ENCODE data around the gene CMTM3.
A peak's percentile ranks its signal among the peaks of the same experiment; 100 is the strongest.

The CMTM3 gene

GRCh38 chr16:66639091-66639885, 34.8 kb downstream of the CMTM3 start:
- H3K27me3 ChIP-seq (ENCODE audit: insufficient read depth, low read length) = no peaks in the 10 kb centered on the region
- no peak overlapping the region for H3K4me3 ChIP-seq (ENCODE audit: low read length)
- peaks cover 11% of the 10 kb centered on the region for H3K4me1 ChIP-seq (ENCODE audit: insufficient read depth, low read length)
- H3K36me3 ChIP-seq (ENCODE audit: insufficient read depth, low read length) = peaks cover 15% of the 10 kb centered on the region; the same call in 1 of the 2 replicates
- 64% methylated on average over 6 of the region's 6 CpGs for WGBS
- no peak overlapping the region; the same call in 1 of the 2 replicates for H3K27ac ChIP-seq (ENCODE audit: low read depth, low read length)
- no peak overlapping the region for H3K9ac ChIP-seq (ENCODE audit: low read depth, low read length)
- H3K9me3 ChIP-seq (ENCODE audit: insufficient read depth, low read depth, low read length) = no peaks in the 10 kb centered on the region

GRCh38 chr16:66640724-66641314, 36.3 kb downstream of the CMTM3 start:
- 89% methylated on average over 3 of the region's 3 CpGs for WGBS
- no peak overlapping the region for H3K4me3 ChIP-seq (ENCODE audit: low read length)
- H3K9ac ChIP-seq (ENCODE audit: low read depth, low read length) = no peak overlapping the region
- no peaks in the 10 kb centered on the region for H3K9me3 ChIP-seq (ENCODE audit: insufficient read depth, low read depth, low read length)
- H3K4me1 ChIP-seq (ENCODE audit: insufficient read depth, low read length) = peaks cover 11% of the 10 kb centered on the region
- no peak overlapping the region for H3K27ac ChIP-seq (ENCODE audit: low read depth, low read length)
- 0 out of 2 replicates have a peak, but pooled peaks cover 4% of the 10 kb centered on the region for H3K36me3 ChIP-seq (ENCODE audit: insufficient read depth, low read length)
- no peaks in the 10 kb centered on the region for H3K27me3 ChIP-seq (ENCODE audit: insufficient read depth, low read length)

- 100% methylated on average over 1 of the region's 1 CpG for WGBS
- Histone ChIP-seq H3K4me3 (ENCODE audit: low read length) (no peak overlapping the region), H3K9ac (ENCODE audit: low read depth, low read length) (no peak overlapping the region), H3K36me3 (ENCODE audit: insufficient read depth, low read length) (no peaks in the 10 kb centered on the region), H3K27ac (ENCODE audit: low read depth, low read length) (no peak overlapping the region), H3K27me3 (ENCODE audit: insufficient read depth, low read length) (no peaks in the 10 kb centered on the region), H3K9me3 (ENCODE audit: insufficient read depth, low read depth, low read length) (no peaks in the 10 kb centered on the region), H3K4me1 (ENCODE audit: insufficient read depth, low read length) (peaks cover 11% of the 10 kb centered on the region)
These were observed 36.9 kb downstream of the CMTM3 start for GRCh38 chr16:66641387-66641786.

GRCh38 chr16:66647866-66648265, 43.4 kb downstream of the CMTM3 start:
- no peaks in the 10 kb centered on the region for H3K36me3 ChIP-seq (ENCODE audit: insufficient read depth, low read length)
- peaks cover 13% of the 10 kb centered on the region for H3K4me1 ChIP-seq (ENCODE audit: insufficient read depth, low read length)
- H3K9ac ChIP-seq (ENCODE audit: low read depth, low read length) = no peak overlapping the region
- WGBS = 100% methylated on average over 1 of the region's 1 CpG
- no peak overlapping the region for H3K27ac ChIP-seq (ENCODE audit: low read depth, low read length)
- H3K4me3 ChIP-seq (ENCODE audit: low read length) = no peak overlapping the region
- no peaks in the 10 kb centered on the region for H3K27me3 ChIP-seq (ENCODE audit: insufficient read depth, low read length)
- H3K9me3 ChIP-seq (ENCODE audit: insufficient read depth, low read depth, low read length) = no peaks in the 10 kb centered on the region

GRCh38 chr16:66649167-66649566, 44.7 kb downstream of the CMTM3 start:
- Histone ChIP-seq H3K9me3 (ENCODE audit: insufficient read depth, low read depth, low read length) (no peaks in the 10 kb centered on the region), H3K27me3 (ENCODE audit: insufficient read depth, low read length) (no peaks in the 10 kb centered on the region), H3K4me3 (ENCODE audit: low read length) (no peak overlapping the region), H3K4me1 (ENCODE audit: insufficient read depth, low read length) (peaks cover 13% of the 10 kb centered on the region), H3K36me3 (ENCODE audit: insufficient read depth, low read length) (no peaks in the 10 kb centered on the region), H3K27ac (ENCODE audit: low read depth, low read length) (no peak overlapping the region), H3K9ac (ENCODE audit: low read depth, low read length) (no peak overlapping the region)
- 92% methylated on average over 2 of the region's 2 CpGs for WGBS

- H3K4me1 ChIP-seq (ENCODE audit: insufficient read depth, low read length) = peaks cover 13% of the 10 kb centered on the region
- no peak overlapping the region for H3K4me3 ChIP-seq (ENCODE audit: low read length)
- no peaks in the 10 kb centered on the region for H3K9me3 ChIP-seq (ENCODE audit: insufficient read depth, low read depth, low read length)
- H3K27me3 ChIP-seq (ENCODE audit: insufficient read depth, low read length) = no peaks in the 10 kb centered on the region
- H3K27ac ChIP-seq (ENCODE audit: low read depth, low read length) = no peak overlapping the region
- no peaks in the 10 kb centered on the region for H3K36me3 ChIP-seq (ENCODE audit: insufficient read depth, low read length)
- H3K9ac ChIP-seq (ENCODE audit: low read depth, low read length) = no peak overlapping the region
- WGBS = 91% methylated on average over 9 of the region's 9 CpGs
These were observed 45.2 kb downstream of the CMTM3 start for GRCh38 chr16:66649636-66650205.

- Histone ChIP-seq H3K36me3 (ENCODE audit: insufficient read depth, low read length) (no peaks in the 10 kb centered on the region), H3K27me3 (ENCODE audit: insufficient read depth, low read length) (no peaks in the 10 kb centered on the region), H3K4me1 (ENCODE audit: insufficient read depth, low read length) (peaks cover 13% of the 10 kb centered on the region), H3K27ac (ENCODE audit: low read depth, low read length) (no peak overlapping the region), H3K9ac (ENCODE audit: low read depth, low read length) (no peak overlapping the region), H3K4me3 (ENCODE audit: low read length) (peak overlapping the region; percentile 35), H3K9me3 (ENCODE audit: insufficient read depth, low read depth, low read length) (no peaks in the 10 kb centered on the region)
- 41% methylated on average over 16 of the region's 18 CpGs for WGBS
These were observed 46.4 kb downstream of the CMTM3 start for GRCh38 chr16:66650707-66651473.

GRCh38 chr16:66651474-66651765, 46.9 kb downstream of the CMTM3 start:
- peaks cover 13% of the 10 kb centered on the region for H3K4me1 ChIP-seq (ENCODE audit: insufficient read depth, low read length)
- H3K27ac ChIP-seq (ENCODE audit: low read depth, low read length) = no peak overlapping the region
- 62% methylated on average over 2 of the region's 2 CpGs for WGBS
- no peak overlapping the region for H3K9ac ChIP-seq (ENCODE audit: low read depth, low read length)
- H3K36me3 ChIP-seq (ENCODE audit: insufficient read depth, low read length) = no peaks in the 10 kb centered on the region
- H3K27me3 ChIP-seq (ENCODE audit: insufficient read depth, low read length) = no peaks in the 10 kb centered on the region
- H3K4me3 ChIP-seq (ENCODE audit: low read length) = peak overlapping the region; percentile 35
- no peaks in the 10 kb centered on the region for H3K9me3 ChIP-seq (ENCODE audit: insufficient read depth, low read depth, low read length)

GRCh38 chr16:66651965-66652364, 47.5 kb downstream of the CMTM3 start:
- no peaks in the 10 kb centered on the region for H3K36me3 ChIP-seq (ENCODE audit: insufficient read depth, low read length)
- H3K4me1 ChIP-seq (ENCODE audit: insufficient read depth, low read length) = peaks cover 13% of the 10 kb centered on the region
- H3K9ac ChIP-seq (ENCODE audit: low read depth, low read length) = no peak overlapping the region
- no peak overlapping the region for H3K4me3 ChIP-seq (ENCODE audit: low read length)
- 93% methylated on average over 6 of the region's 6 CpGs for WGBS
- H3K27ac ChIP-seq (ENCODE audit: low read depth, low read length) = no peak overlapping the region
- no peaks in the 10 kb centered on the region for H3K9me3 ChIP-seq (ENCODE audit: insufficient read depth, low read depth, low read length)
- no peaks in the 10 kb centered on the region for H3K27me3 ChIP-seq (ENCODE audit: insufficient read depth, low read length)

- Histone ChIP-seq H3K36me3 (ENCODE audit: insufficient read depth, low read length) (no peaks in the 10 kb centered on the region), H3K4me1 (ENCODE audit: insufficient read depth, low read length) (peaks cover 13% of the 10 kb centered on the region), H3K9me3 (ENCODE audit: insufficient read depth, low read depth, low read length) (no peaks in the 10 kb centered on the region), H3K27ac (ENCODE audit: low read depth, low read length) (no peak overlapping the region), H3K9ac (ENCODE audit: low read depth, low read length) (no peak overlapping the region), H3K27me3 (ENCODE audit: insufficient read depth, low read length) (no peaks in the 10 kb centered on the region), H3K4me3 (ENCODE audit: low read length) (no peak overlapping the region)
- WGBS = 92% methylated on average over 6 of the region's 7 CpGs
These were observed 48.3 kb downstream of the CMTM3 start for GRCh38 chr16:66652661-66653360.
